HepG2 (cell line): ENCODE measurements around the gene TBC1D20. TPM values are rescaled to one million over a fixed set of nuclear protein-coding genes. Genes with fewer than 3 reads are reported as not detected.
A peak's percentile ranks its signal among the peaks of the same experiment; 100 is the strongest.

Source experiments
- ATAC-seq: fragments of 200-7000 bp; cut with Tn5 transposase; 3 replicates; pipeline ENCODE4 v1.9.1; 2020; ENCODE audit warnings: mild to moderate bottlenecking, moderate library complexity
- BruUV-seq: library from RNA; stranded (reverse); fragments of 400-500 nt; replicated peaks from 2 replicates; lab custom pipeline; 2021; lab: Mats Ljungman, UMichigan
- CTCF ChIA-PET: fragments of 300-600 bp; formaldehyde crosslinking; extraction: SDS; loops from one replicate; lab custom pipeline; 2021; ENCODE audit warnings: low total read pairs, inconsistent platforms, low intra/inter-chr PET ratio; lab: Yijun Ruan, JAX
- POLR2A ChIA-PET: fragments of 350-600 bp; sonication (Branson Sonifier 250); formaldehyde crosslinking; loops from one replicate; lab custom pipeline; 2020; ENCODE audit warnings: antibody characterized with exemption, inconsistent platforms; lab: Yijun Ruan, JAX
- DNase-seq: peaks from one replicate; pipeline ENCODE4 v3.0.0-alpha.2; 2015; ENCODE audit warnings: low spot score
- FAIRE-seq: peaks from 3 replicates; lab custom pipeline; 2011; peaks lifted over from hg19 to GRCh38; lab: Jason Lieb, UNC
- H2AFZ ChIP-seq: one replicate; pipeline ENCODE4 v1.6.1; 2011; ENCODE audit warnings: low read length, inconsistent platforms
- H3K27ac ChIP-seq: fragments of 300-600 bp; 3 replicates; pipeline ENCODE4 v1.8.0; 2011; ENCODE audit warnings: mixed run types, mild to moderate bottlenecking, mixed read lengths, low read length, inconsistent platforms; ENCODE audit not compliant: insufficient read depth; ENCODE audit errors: extremely low read length
- H3K27me3 ChIP-seq, 2 experiments: fragments of 200-600 bp in 1 of 2; 2 replicates in 1 of 2; 3 replicates in 1 of 2; pipeline versions ENCODE4 v1.6.0 to v1.8.0; 2011; ENCODE audit warnings: low read length in 2 of 2, mild to moderate bottlenecking in 2 of 2, moderate library complexity in 2 of 2, inconsistent platforms in 1 of 2; ENCODE audit not compliant: insufficient read depth in 2 of 2, control insufficient read depth in 1 of 2
- H3K36me3 ChIP-seq, 2 experiments: fragments of 200-600 bp in 1 of 2; replicated peaks in 1 of 2; 2 replicates in 1 of 2; 3 replicates in 1 of 2; pipeline versions ENCODE4 v1.5.1 to v1.8.0; 2011; ENCODE audit warnings: low read length in 2 of 2, inconsistent platforms in 1 of 2; ENCODE audit not compliant: insufficient read depth in 2 of 2, control insufficient read depth in 1 of 2
- H3K4me1 ChIP-seq: 2 replicates; pipeline ENCODE4 v1.5.1; 2012; ENCODE audit warnings: low read length, inconsistent platforms; ENCODE audit not compliant: insufficient read depth
- H3K4me2 ChIP-seq: 2 replicates; pipeline ENCODE4 v1.6.0; 2011; ENCODE audit warnings: low read depth, low read length, inconsistent platforms
- H3K4me3 ChIP-seq, 3 experiments: fragments of 200-600 bp in 1 of 3; sonication (generic), shearing (Covaris generic) in 1 of 3; replicated peaks in 1 of 3; 2 replicates each; pipeline ENCODE4 v1.5.1; 2011 to 2016; ENCODE audit warnings: low read length in 3 of 3, inconsistent platforms in 2 of 3, low read depth in 2 of 3, mild to moderate bottlenecking in 2 of 3, control low read depth in 1 of 3, mixed read lengths in 1 of 3; ENCODE audit not compliant: insufficient read depth in 1 of 3
- H3K79me2 ChIP-seq: one replicate; pipeline ENCODE4 v1.6.1; 2011; ENCODE audit warnings: low read length, inconsistent platforms; ENCODE audit not compliant: insufficient read depth
- H3K9ac ChIP-seq: 2 replicates; pipeline ENCODE4 v1.6.0; 2011; ENCODE audit warnings: mild to moderate bottlenecking, low read depth, low read length, inconsistent platforms; ENCODE audit not compliant: insufficient read depth
- H3K9me3 ChIP-seq: 2 replicates; pipeline ENCODE4 v1.5.1; 2012; ENCODE audit warnings: mild to moderate bottlenecking, low read length
- H4K20me1 ChIP-seq: 2 replicates; pipeline ENCODE4 v1.6.0; 2011; ENCODE audit warnings: inconsistent platforms, mild to moderate bottlenecking, low read length, moderate library complexity; ENCODE audit not compliant: insufficient read depth
- KDM5A ChIP-seq: fragments of 200-600 bp; sonication (generic); IDR thresholded peaks from 2 replicates; pipeline ENCODE4 v1.7.0; 2018; ENCODE audit warnings: antibody characterized with exemption, mild to moderate bottlenecking, low read length, borderline replicate concordance
- TOE1 ChIP-seq: sonication (generic); formaldehyde crosslinking; IDR thresholded peaks from 2 replicates; pipeline ENCODE4 v1.4.0; 2020; ENCODE audit warnings: mild to moderate bottlenecking, missing genetic modification reagents
- ZNF33B ChIP-seq: sonication (generic); formaldehyde crosslinking; IDR thresholded peaks from 2 replicates; pipeline ENCODE4 v1.5.1; 2020; ENCODE audit warnings: mild to moderate bottlenecking, missing genetic modification reagents
- WGBS: methylation state at CpG from one replicate; pipeline ENCODE4 v1.1.6; 2017; ENCODE audit warnings: low lambda C conversion rate; 5-methylcytosine and 5-hydroxymethylcytosine counted together
- in situ Hi-C: cut with HindIII; loops from 2 replicates; pipeline ENCODE4 v1.10.0; 2017; ENCODE audit warnings: low pct_unique_long_range_greater_than_20kb; ENCODE audit not compliant: extremely low pct_ligation_motif_present
- intact Hi-C: fragments of 100-400 bp; cut with micrococcal nuclease; formaldehyde crosslinking; loops from one replicate; pipeline ENCODE4 v1.10.0; 2022; ENCODE audit not compliant: unreplicated experiment
- polyA plus RNA-seq, 8 experiments: library from polyadenylated mRNA; depleted of rRNA in 3 of 8; stranded (reverse) in 7 of 8; unstranded in 1 of 8; fragments of >200 nt; fragmentation: Illumina TruSeq in 4 of 8; extraction: Trizol in 4 of 8; gene quantifications; 2 replicates each; pipeline versions ENCODE4 v1.2.1 to v1.2.3, GENCODE V29; 2011 to 2016; ENCODE audit warnings: low read depth in 4 of 8, missing spikeins in 1 of 8, mixed read lengths in 1 of 8; ENCODE audit not compliant: insufficient read depth in 1 of 8
- total RNA-seq, 5 experiments: library from RNA; depleted of rRNA; stranded (reverse); fragments of >200 nt; fragmentation: Illumina TruSeq; extraction: Trizol; gene quantifications; 2 replicates each; pipeline ENCODE4 v1.2.3, GENCODE V29; 2016; ENCODE audit warnings: low read depth in 1 of 5
- TF ChIP-seq, protein P1 (sequence below), 2 experiments: fragments of 450-650 bp in 1 of 2; sonication (generic) in 1 of 2; formaldehyde crosslinking; IDR thresholded peaks; 2 replicates each; pipeline versions ENCODE4 v1.5.0 to v1.8.0; 2020 to 2022; ENCODE audit warnings: mild to moderate bottlenecking in 1 of 2, missing genetic modification reagents in 1 of 2
- TF ChIP-seq, protein P2 (sequence below): sonication (generic); formaldehyde crosslinking; IDR thresholded peaks from 2 replicates; pipeline ENCODE4 v1.5.0; 2020; ENCODE audit warnings: mild to moderate bottlenecking, missing genetic modification reagents

TBC1D20 gene
- total and polyA plus RNA-seq, 2 of the 13 experiments (the other 11 are each of a cell fraction or from before 2014, with no cell fraction given), result 36.6 to 47.1 TPM

GRCh38 chr20:480044-480443 lies 17.7 kb upstream of the TBC1D20 start:
- no peak for FAIRE-seq
- Histone ChIP-seq H3K9ac (no peak overlapping the region), H3K4me3 (no peak overlapping the region), H2AFZ (no peak overlapping the region), H4K20me1 (no peaks in the 10 kb centered on the region), H3K4me2 (no peak overlapping the region), H3K27ac (no peak overlapping the region), H3K79me2 (no peaks in the 10 kb centered on the region), H3K36me3 (peaks cover 28 to 52% of the 10 kb centered on the region in 2 experiments), H3K4me1 (peaks cover 55% of the 10 kb centered on the region), H3K9me3 (no peaks in the 10 kb centered on the region), H3K27me3 (no peaks in the 10 kb centered on the region)
- 76% methylated on average over 3 of the region's 3 CpGs for WGBS
- in situ Hi-C loops, result loop anchor here (5.0 kb wide), 1 partner anchor 128 kb away; no protein-coding TSS in a partner anchor
- no peak for DNase-seq
- BruUV-seq, result no TSS peak
- intact Hi-C loops, result no loop called here
- POLR2A ChIA-PET, result no interaction called here
- CTCF ChIA-PET, result interaction anchor here (2.2 to 3.0 kb wide), 2 partner anchors 49 to 126 kb away, joined by 19 to 24 read pairs; no protein-coding TSS in a partner anchor
- no peak for TF ChIP-seq ZNF33B (CRISPR knock-in tag)
- TF ChIP-seq, protein P1, sequence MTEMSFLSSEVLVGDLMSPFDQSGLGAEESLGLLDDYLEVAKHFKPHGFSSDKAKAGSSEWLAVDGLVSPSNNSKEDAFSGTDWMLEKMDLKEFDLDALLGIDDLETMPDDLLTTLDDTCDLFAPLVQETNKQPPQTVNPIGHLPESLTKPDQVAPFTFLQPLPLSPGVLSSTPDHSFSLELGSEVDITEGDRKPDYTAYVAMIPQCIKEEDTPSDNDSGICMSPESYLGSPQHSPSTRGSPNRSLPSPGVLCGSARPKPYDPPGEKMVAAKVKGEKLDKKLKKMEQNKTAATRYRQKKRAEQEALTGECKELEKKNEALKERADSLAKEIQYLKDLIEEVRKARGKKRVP (CRISPR knock-in tag; IDR thresholded peaks at IDR 0.05), result 0 out of 4 replicates have a peak, but pooled peaks of 1 of the 2 experiments have one; percentile 33
- ATAC-seq, result no peak

DNA sequence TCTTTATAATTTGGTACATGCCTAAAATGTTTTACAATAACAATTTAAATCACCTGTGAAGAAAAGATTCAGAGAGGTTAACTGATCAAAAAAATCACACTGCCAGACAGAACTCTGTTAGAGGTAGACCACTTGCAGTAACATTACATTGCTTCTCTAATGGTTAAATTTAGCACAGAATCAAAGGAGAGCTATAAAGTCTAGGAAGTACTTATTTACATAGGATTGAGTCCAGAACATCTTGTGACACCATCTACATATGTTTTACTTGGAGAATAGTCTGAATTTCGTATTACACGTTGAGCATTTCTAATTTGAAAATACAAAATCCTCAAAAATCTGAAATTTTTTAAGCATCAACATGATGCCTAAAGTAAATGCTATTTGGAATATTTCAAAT lies 17.2 kb upstream of the TBC1D20 start:
- CTCF ChIA-PET, result interaction anchor here (1.2 to 3.0 kb wide), 5 partner anchors 17 to 125 kb away, joined by 3 to 24 read pairs (median 5); no protein-coding TSS in a partner anchor
- no peak overlapping the region for H3K9ac ChIP-seq
- H4K20me1 ChIP-seq, result no peaks in the 10 kb centered on the region
- intact Hi-C loops (loop anchor here (1.0 to 5.0 kb wide), 4 partner anchors 17 to 125 kb away; partner anchors contain the start of gene TBC1D20), in situ Hi-C loops (no loop called here)
- POLR2A ChIA-PET, result no interaction called here
- no peak overlapping the region for H2AFZ ChIP-seq
- WGBS, result 94% methylated on average over 2 of the region's 2 CpGs
- H3K4me1 ChIP-seq, result peaks cover 55% of the 10 kb centered on the region
- TF ChIP-seq TOE1 (CRISPR knock-in tag) (0 out of 2 replicates have a peak, but pooled peaks have one; percentile 18), KDM5A (0 out of 2 replicates have a peak, but pooled peaks have one; percentile 8)
- TF ChIP-seq, protein P2, sequence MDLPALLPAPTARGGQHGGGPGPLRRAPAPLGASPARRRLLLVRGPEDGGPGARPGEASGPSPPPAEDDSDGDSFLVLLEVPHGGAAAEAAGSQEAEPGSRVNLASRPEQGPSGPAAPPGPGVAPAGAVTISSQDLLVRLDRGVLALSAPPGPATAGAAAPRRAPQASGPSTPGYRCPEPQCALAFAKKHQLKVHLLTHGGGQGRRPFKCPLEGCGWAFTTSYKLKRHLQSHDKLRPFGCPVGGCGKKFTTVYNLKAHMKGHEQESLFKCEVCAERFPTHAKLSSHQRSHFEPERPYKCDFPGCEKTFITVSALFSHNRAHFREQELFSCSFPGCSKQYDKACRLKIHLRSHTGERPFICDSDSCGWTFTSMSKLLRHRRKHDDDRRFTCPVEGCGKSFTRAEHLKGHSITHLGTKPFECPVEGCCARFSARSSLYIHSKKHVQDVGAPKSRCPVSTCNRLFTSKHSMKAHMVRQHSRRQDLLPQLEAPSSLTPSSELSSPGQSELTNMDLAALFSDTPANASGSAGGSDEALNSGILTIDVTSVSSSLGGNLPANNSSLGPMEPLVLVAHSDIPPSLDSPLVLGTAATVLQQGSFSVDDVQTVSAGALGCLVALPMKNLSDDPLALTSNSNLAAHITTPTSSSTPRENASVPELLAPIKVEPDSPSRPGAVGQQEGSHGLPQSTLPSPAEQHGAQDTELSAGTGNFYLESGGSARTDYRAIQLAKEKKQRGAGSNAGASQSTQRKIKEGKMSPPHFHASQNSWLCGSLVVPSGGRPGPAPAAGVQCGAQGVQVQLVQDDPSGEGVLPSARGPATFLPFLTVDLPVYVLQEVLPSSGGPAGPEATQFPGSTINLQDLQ (CRISPR knock-in tag), result no peak
- H3K9me3 ChIP-seq, result no peaks in the 10 kb centered on the region
- no peak for FAIRE-seq
- no TSS peak for BruUV-seq
- no peak for ATAC-seq
- no peaks in the 10 kb centered on the region for H3K79me2 ChIP-seq
- H3K27me3 ChIP-seq, result no peaks in the 10 kb centered on the region
- H3K36me3 ChIP-seq, result peaks cover 28 to 51% of the 10 kb centered on the region in 2 experiments
- DNase-seq, result no peak
- no peak overlapping the region for H3K27ac ChIP-seq
- no peak overlapping the region for H3K4me2 ChIP-seq
- H3K4me3 ChIP-seq, result no peak overlapping the region
